Measurements from ENCODE around the gene ZNF22.
A peak's percentile ranks its signal among the peaks of the same experiment; 100 is the strongest.

The ZNF22 gene

GRCh38 chr10:45000752-45001380 is at the start of gene ZNF22:
TSS of gene ZNF22 (plus strand) at chr10:45000923. CDS start at chr10:45003369, 2,446 bp downstream.
- peak; percentile 74 for DNase-seq

- DNase-seq = no peak
Measured at GRCh38 chr10:44951576-44952226, 49.0 kb upstream of the ZNF22 start.

GRCh38 chr10:44952779-44953231 is 47.9 kb upstream of the ZNF22 start:
- no peak for DNase-seq

- DNase-seq = no peak
Measured at GRCh38 chr10:44954042-44954441, 46.7 kb upstream of the ZNF22 start.

DNA sequence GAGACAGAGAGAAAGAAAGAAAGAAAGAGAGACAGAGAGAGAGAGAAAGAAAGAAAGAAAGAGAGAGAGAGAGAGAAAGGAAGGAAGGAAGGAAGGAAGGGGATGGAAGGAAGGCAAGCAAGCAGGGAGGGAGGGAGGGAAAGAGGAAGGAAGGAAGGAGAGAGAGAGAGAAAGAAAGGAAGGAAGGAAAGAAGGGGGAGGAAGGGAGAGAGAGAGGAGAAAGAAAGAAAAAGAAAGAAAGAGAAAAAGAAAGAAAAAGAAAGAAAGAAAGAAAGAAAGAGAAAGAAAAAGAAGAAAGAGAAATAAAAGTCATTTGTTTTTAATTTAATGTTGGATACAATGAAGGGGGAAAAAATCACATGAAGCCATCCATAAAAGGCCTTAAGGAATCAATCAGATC is 45.8 kb upstream of the ZNF22 start:
- no peak for DNase-seq

DNA sequence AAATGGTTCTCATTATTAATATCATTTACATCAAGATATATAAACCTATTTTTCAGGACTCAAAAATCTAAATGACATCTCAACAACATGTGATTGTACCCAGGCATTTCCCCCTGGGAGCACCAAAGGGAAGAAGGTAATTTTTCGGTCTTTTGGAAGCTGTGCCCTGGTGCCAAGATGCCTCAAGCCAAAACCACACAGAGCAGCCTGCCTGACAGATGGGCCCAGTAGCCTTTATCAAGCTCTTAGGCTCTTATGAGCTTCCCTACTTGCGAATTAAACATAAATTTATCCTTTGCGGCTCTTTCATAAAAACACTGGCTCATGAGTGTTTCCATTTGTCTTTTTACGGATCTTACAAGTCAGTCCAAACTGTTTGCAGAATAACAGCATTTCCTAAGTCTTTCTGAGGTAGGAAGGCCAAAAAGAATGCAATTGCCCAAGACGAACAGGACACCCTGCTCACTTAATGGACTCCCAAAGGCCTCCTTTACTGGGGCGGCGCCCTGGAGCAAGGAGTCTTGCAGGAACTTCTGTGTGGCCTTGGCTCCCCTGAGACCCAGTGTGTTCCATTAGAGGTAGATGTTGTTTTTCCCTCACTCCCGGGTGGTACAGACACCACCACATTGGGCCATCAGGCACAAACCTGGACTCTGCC is 45.2 kb upstream of the ZNF22 start:
- DNase-seq = no peak

DNA sequence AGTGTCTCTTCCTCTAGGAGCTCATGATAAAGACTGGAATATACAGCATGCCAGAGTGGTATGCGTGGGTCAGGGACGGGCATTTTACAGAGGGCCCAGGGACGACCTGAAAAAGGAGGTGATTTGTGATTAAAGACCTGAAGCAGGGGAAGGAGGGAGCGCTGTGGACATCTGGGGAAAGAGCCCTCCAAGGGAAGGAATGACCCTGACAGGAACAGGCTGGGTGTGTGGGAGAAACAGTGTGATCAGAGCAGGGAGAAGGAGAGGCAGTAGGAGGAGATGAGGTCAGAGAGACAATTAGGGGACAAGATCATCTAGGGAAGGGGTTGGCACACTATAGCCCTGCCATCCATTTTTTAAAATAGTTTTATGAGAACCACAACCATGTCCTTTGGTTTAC is 44.5 kb upstream of the ZNF22 start:
- no peak for DNase-seq

GRCh38 chr10:44956717-44957706 is 43.7 kb upstream of the ZNF22 start:
- no peak for DNase-seq

GRCh38 chr10:44958196-44958897 is 42.4 kb upstream of the ZNF22 start:
- DNase-seq = no peak

DNA sequence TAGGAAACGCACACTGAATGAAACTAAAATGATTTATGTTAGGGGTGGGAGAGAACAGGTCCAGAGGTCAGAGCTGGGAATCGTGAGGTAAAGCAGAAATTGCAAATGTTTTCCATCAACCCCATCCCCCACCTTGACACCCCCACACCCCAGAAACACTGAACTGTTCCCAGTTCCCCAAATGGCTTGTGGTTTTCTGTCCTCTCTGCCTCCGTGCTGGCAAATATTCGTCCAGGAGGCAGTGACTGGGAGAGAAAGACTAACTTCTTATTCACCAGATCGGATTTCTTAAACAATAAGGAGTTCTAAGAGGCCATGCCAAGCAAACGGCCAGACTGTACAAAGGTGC is 41.9 kb upstream of the ZNF22 start:
- no peak for DNase-seq

DNA sequence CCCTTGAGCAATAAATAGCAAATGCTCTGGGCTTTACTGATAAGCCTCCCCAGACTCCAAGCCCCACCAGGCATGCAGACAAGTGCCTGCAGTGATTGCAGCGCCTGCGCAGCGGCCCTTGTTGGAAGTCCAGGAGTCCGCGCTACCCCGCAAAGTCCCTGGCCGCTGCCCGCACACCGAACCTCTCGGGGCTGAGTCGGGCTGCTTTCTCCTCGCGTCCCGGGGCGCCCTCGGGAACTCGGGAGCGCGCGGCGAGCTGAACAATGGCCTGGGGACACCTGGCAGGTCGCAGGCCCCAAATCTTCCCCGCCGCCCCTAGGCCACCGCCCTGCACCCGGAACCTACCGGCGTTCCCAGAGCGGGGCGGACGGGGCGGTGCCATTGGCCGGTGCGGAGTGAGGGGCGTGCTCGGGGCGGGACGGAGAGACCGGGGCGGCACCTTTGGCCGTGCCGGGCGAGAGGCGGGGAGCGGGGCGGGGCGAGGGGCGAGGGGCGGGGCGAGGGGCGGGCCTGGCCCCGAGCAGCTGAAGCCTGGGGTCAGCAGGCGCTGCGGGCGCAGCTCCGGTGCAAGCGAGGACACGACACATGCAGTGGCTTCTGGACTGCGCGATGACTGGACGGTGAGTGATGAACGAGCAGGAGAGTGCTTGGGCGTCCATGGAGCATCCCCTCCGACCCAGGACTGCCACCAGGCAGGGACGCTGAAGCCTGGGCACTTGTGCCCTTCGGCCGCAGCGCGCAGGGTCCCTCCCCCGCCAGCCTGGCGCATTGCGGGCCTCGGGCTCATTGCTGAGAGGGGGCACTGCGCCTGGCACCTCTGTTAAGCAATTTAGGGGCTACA is 41.3 kb upstream of the ZNF22 start, which contains the start of gene RASSF4:
TSS of gene RASSF4 (plus strand) at position 556 of the 841 bp plus-strand sequence. CDS start 10,401 bp downstream, outside the sequence.
- peak; percentile 88 for DNase-seq

- no peak for DNase-seq
Measured at GRCh38 chr10:44960088-44960460, 40.6 kb upstream of the ZNF22 start.

DNA sequence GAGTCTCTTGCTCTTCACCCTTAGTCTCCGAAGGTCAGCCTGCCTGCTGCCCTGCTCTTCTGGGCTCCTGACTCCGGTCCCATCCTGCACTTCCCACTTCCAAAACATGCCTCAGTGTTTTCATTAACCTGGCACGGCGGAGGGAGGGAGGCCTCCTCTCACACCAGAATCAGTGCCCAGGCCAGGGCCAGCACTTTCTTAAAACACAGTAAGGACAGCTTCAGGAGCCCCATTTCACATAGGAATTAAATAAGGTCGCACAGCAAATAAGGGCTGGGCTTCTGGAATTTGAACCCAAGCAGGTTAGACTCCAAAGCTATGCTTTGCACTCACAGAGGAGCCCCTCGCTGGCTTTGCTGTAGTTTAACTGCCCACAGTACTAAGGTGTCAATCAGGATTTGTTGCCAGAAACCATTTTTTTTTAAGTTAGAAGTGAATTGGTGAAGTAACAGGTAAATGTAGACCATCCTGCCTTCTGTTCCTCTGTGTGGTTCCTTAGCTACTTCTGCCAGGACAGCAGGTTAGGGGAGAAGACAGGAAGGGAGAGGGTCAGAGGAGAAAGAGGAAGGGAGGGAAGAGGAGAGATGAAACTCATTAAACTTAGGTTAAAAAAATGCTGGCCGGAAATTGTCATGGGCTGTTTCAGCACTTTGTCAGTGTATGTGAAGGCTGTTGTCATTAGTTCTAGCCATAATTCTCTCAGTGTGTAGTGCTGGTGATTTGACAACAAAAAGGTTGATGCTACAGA is 40.1 kb upstream of the ZNF22 start:
- no peak for DNase-seq

DNA sequence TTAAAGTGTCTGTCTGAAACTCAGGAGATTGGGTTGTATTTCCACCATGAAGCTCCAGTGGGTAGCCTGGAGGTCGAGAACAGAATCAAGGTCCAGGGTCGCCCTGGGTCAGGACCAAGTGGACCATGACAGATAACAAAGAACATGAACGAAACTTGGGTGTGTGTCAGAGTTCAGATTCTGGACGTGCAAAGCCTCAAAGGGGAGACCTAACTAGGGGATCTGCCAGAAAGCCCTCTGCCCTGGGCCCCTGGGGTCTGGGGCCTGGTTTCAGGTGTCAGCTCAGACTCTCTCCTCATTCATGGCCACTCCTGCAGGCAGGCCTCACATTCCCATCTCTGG is 39.5 kb upstream of the ZNF22 start:
- no peak for DNase-seq

DNA sequence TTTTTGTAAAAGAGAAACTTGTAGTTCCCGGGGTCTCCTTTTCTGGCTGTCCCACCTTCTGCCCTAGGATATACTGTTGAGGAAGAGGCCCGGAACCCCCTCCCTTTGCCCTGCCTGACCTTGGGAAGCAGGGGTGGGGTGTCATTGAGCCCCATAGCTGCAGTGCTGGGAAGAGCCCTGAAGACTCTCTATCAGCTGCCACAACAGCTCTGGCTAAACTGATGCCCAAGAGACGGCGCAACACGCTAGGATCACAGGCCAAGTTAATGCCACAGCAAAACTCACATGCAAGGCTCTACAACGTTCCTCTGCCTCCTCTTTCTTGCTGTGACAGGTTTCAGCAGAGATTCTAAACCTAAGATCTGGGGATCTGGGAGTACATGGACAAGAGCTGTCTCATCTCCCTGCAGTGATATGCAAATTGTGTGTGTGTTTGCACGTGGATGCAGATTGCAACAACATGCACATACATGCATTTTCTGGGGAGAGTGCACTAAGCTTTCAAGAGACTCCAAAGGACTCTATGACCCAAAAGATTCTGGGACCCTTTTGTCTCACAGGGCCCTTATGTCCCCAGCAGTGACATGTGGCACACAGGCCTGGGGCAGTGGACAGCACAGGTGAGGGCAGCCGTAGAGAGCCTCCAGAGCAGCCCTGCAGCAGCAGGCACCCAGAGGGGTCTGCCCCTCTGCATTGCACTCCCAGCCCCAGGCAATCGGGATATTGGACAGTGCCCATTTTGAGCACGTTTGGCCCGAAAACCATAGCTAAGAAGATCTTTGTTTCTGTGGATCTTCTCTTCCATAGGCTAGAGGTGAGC is 38.6 kb upstream of the ZNF22 start:
- no peak for DNase-seq

GRCh38 chr10:44962870-44963738 is 37.6 kb upstream of the ZNF22 start:
- no peak for DNase-seq

- no peak for DNase-seq
Measured at GRCh38 chr10:44963772-44964633, 36.7 kb upstream of the ZNF22 start.

GRCh38 chr10:44965104-44965503 is 35.6 kb upstream of the ZNF22 start:
- DNase-seq = no peak
